Spinal cord (tissue), 10 donors: ENCODE data around the gene SUGT1. TPM values are rescaled to one million over a fixed set of nuclear protein-coding genes. Genes with fewer than 3 reads are reported as not detected.
"Not testable (repeated sequence)": the region's sequence is repeated elsewhere in the genome, so short reads cannot be mapped to it uniquely, and the experiment has no call there.

Experiments used
- DNase-seq, 6 donors: peaks; one replicate each; pipeline versions ENCODE4 v3.0.0 to v3.0.0-alpha.2; 2013 to 2015; ENCODE audit warnings: low spot score in 6 of 6, low read depth in 4 of 6
- H3K27ac ChIP-seq: one replicate; pipeline ENCODE4 v1.5.1; 2013; ENCODE audit warnings: low read depth, low read length, control low read depth
- H3K27me3 ChIP-seq: one replicate; pipeline ENCODE4 v1.6.1; 2013; ENCODE audit warnings: low read length; ENCODE audit not compliant: control insufficient read depth, insufficient read depth
- H3K36me3 ChIP-seq: one replicate; pipeline ENCODE4 v1.6.1; 2013; ENCODE audit warnings: low read length; ENCODE audit not compliant: control insufficient read depth, insufficient read depth
- H3K4me1 ChIP-seq: one replicate; pipeline ENCODE4 v1.6.1; 2013; ENCODE audit warnings: low read length; ENCODE audit not compliant: control insufficient read depth, insufficient read depth
- H3K4me3 ChIP-seq: one replicate; pipeline ENCODE4 v1.5.1; 2013; ENCODE audit warnings: low read depth, low read length, control low read depth
- H3K9me3 ChIP-seq: one replicate; pipeline ENCODE4 v1.6.1; 2013; ENCODE audit warnings: low read length; ENCODE audit not compliant: control insufficient read depth, insufficient read depth
- WGBS: methylation state at CpG from one replicate; pipeline ENCODE4 v1.1.5; 2013; ENCODE audit warnings: missing lambda C conversion rate; ENCODE audit not compliant: insufficient coverage; 5-methylcytosine and 5-hydroxymethylcytosine counted together
- polyA plus RNA-seq, 2 donors: library from polyadenylated mRNA; unstranded; fragments of 120-200 nt; gene quantifications; one replicate each; pipeline ENCODE4 v1.2.1, GENCODE V29; 2013; ENCODE audit not compliant: insufficient read length in 2 of 2
- total RNA-seq, 2 donors: library from RNA; depleted of rRNA in 1 of 2; stranded (reverse); fragments of 120-200 nt in 1 of 2; fragments of >200 nt in 1 of 2; gene quantifications; one replicate each; pipeline versions ENCODE4 v1.2.3 to v1.2.4, GENCODE V29; 2013 to 2014
- donor health status: healthy.

Gene SUGT1
- total and polyA plus RNA-seq, 4 donors = 44.6 to 62.7 (median 48.9) TPM

DNA sequence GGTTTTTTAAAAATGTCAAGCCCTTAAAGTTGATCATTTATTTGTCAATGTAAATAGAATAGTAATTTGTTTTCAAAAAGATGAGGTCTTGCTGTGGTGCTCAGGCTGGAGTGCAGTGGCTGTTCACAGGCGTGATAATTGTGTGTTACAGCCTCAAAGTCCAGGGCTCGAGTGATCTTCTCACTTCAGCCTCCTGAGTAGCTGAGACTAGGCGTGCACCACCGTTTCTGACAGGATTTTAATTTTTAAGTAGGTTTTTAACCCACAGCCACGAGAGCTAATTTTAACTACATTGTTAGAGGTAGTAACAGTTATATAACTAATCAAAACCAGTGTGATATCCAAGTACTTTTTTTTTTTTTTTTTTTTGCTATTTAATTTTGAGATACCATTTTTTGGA is 43.9 kb downstream of the SUGT1 start:
- WGBS = 90% methylated on average over 2 of the region's 5 CpGs
- H3K27ac ChIP-seq = no peak overlapping the region
- H3K36me3 ChIP-seq = no peaks in the 10 kb centered on the region
- no peak overlapping the region for H3K4me3 ChIP-seq
- DNase-seq = no peak
- H3K27me3 ChIP-seq = no peaks in the 10 kb centered on the region
- H3K4me1 ChIP-seq = no peaks in the 10 kb centered on the region
- H3K9me3 ChIP-seq = no peaks in the 10 kb centered on the region

DNA sequence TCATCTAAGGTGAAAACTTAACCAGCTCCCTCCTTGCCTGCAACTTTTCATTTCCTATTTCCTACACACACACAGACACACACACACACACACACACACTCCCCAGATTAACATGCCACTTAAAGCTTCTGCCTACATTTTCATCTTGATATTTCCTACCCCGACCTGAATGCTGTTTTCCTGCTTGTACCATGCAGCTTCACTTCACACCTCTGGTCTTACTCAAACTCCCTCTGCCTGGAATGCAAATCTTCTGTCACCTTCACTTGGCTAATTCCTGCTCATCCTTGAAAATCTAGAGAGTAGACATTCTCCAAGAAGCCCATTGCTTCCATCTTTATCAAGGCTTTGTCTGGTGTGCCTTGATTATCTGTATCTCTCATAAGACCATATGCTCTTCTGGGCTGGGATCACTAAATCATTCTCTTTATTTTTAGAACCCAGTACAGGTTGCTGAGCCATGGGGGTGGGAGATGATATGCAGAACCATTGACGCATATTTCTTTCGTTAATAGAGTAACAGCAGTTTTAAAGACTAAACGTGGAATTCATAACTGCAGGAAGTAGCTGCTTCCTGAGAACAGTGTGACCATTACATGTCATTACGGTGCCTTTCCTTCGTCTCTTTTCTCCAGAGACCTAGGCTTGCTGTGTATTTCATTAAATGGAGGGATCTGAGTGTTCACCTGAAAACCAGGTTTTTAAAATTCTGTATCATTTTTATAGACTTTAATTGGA is 49.3 kb downstream of the SUGT1 start:
- WGBS = 93% methylated on average over 3 of the region's 6 CpGs
- no peak for DNase-seq
- H3K4me3 ChIP-seq = no peak overlapping the region
- H3K4me1 ChIP-seq = no peaks in the 10 kb centered on the region
- H3K9me3 ChIP-seq = no peaks in the 10 kb centered on the region
- no peak overlapping the region for H3K27ac ChIP-seq
- H3K27me3 ChIP-seq = no peaks in the 10 kb centered on the region
- no peaks in the 10 kb centered on the region for H3K36me3 ChIP-seq

DNA sequence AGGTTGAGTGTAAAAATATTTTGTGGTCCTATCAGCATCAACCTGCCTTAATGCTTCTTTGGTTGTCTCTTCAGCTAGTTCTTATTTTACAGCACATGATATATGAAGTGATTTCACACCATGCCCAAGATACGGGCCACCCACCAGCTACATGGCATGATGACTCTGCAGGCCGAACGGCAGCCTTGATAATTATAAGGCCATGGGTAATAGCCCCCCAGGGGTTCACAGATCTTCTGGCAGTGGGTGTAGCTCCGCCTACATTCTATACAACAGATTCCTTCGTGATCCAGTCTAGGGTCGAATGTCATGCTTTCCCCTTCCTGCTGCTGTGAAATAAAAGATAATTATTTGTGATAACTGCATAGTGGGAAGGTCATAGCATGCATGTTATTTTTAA is 50.8 kb downstream of the SUGT1 start:
- no peak overlapping the region for H3K4me3 ChIP-seq
- no peaks in the 10 kb centered on the region for H3K9me3 ChIP-seq
- H3K4me1 ChIP-seq = no peaks in the 10 kb centered on the region
- 30% methylated on average over 2 of the region's 6 CpGs for WGBS
- no peaks in the 10 kb centered on the region for H3K36me3 ChIP-seq
- H3K27me3 ChIP-seq = no peaks in the 10 kb centered on the region
- peak in 1 of 6 donors; percentile 25 for DNase-seq
- no peak overlapping the region for H3K27ac ChIP-seq

DNA sequence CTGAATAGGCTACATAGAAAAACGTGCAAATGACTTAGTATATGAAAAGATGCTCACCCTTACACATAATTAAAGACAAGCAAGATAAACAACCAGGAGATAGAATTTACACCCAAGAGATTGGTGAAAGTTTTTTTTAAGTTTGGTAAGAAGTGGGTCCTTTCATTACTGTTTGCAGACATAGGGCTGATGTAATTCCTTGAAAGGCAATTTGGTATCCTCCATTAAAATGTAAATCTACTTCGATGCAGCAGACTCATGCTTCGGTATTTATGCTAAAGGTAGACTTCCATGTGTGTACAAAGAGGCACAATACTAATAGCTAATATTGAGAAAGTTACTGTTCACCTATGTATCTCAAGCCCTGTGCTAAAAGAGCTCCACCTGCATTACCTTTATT is 53.4 kb downstream of the SUGT1 start:
- Histone ChIP-seq H3K4me3 (no peak overlapping the region), H3K36me3 (no peaks in the 10 kb centered on the region), H3K27ac (no peak overlapping the region), H3K4me1 (peaks cover under 1% of the 10 kb centered on the region), H3K27me3 (no peaks in the 10 kb centered on the region), H3K9me3 (no peaks in the 10 kb centered on the region)
- no peak for DNase-seq
- WGBS = no CpG with 5 or more reads among the region's 3 CpGs

DNA sequence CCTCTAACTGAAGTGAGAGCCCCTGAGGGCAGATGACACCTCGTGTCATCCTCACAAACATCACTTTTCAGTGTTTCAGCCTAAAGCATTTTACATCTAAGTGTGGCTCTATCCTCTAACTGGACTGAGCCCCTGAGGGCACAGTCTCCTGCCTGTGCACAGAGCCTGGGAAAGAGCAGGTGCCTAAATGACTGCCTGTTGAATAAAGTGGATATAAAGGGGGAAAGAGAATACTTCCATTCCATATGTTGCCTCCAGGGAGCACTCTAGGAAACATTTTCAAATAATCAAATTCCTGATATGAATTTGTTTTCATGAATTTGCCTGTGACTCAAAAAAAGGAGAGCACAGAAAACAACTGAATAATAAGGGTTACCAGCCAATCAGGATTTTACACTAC is 54.7 kb downstream of the SUGT1 start:
- H3K4me3 ChIP-seq = no peak overlapping the region

DNA sequence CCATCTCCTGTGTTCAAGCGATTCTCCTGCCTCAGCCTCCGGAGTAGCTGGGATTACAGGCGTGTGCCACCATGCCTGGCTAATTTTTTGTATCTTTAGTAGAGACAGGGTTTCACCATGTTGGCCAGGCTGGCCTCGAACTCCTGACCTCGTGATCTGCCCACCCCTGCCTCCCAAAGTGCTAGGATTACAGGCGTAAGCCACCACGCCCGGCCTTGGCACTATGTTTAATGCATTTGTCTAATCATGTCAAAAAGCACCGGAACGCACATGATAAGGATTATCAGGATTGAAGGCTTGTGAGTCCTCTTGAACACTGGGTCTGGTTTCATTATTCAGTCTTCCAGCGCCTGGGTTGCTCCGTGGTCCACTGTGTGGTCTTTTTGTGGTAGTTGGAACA is 55.6 kb downstream of the SUGT1 start:
- H3K36me3 ChIP-seq, H3K4me3 ChIP-seq, H3K4me1 ChIP-seq, H3K9me3 ChIP-seq, DNase-seq, H3K27me3 ChIP-seq, H3K27ac ChIP-seq: not testable (repeated sequence)
- WGBS = no CpG with 5 or more reads among the region's 12 CpGs

More for the DNA sequence above, 54.7 kb downstream of the SUGT1 start:
- Histone ChIP-seq H3K27ac (no peak overlapping the region), H3K27me3 (no peaks in the 10 kb centered on the region), H3K4me1 (peaks cover 3% of the 10 kb centered on the region), H3K36me3 (no peaks in the 10 kb centered on the region), H3K9me3 (no peaks in the 10 kb centered on the region)
- peak in 2 of 6 donors; percentile 34 to 40 for DNase-seq
- no CpG with 5 or more reads among the region's 1 CpG for WGBS

DNA sequence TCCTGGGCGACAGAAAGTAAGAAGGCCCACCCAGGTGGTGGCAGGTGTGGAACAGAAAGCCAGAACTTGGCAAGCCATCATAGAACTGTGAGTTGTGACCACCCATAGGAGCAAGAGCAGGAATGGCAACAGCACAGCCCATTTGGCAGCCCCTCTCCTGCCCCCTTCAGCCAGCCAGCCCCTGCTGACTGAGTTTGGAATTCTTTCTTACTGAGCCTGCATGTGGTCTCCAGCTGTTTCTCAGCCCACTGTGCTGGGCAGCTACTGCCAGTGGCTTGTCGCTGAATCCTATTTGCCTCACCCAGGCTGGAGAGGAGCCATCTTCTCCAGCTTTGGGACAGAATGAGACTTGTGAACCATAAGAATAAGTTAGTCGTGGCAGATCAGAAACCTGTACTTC is 58.6 kb downstream of the SUGT1 start:
- no peak overlapping the region for H3K4me3 ChIP-seq
- H3K4me1 ChIP-seq = peaks cover 3% of the 10 kb centered on the region
- no peaks in the 10 kb centered on the region for H3K27me3 ChIP-seq
- WGBS = 39% methylated on average over 2 of the region's 3 CpGs
- no peak overlapping the region for H3K27ac ChIP-seq
- peaks cover 1% of the 10 kb centered on the region for H3K9me3 ChIP-seq
- no peaks in the 10 kb centered on the region for H3K36me3 ChIP-seq
- DNase-seq = peak in 1 of 6 donors; percentile 15

DNA sequence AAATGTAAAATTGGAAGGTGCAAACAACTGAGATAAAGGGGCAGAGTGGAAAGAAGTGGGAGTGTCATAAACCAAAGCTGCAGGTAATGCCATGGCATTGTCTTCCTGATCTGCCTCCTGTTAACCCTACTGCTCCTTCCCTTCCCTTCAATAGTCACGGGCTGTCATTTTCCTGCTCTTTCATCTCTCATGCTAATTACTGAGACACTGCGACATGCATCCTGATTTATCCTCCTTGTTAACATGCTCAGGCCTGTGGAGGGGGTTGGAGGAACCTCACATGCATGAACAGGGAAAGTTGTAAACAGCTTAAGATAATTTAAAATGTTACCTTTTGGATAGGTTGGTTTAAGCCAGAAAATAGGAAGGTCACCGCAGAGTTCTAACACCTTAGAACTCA is 59.7 kb downstream of the SUGT1 start:
- H3K4me3 ChIP-seq = no peak overlapping the region
- no peaks in the 10 kb centered on the region for H3K27me3 ChIP-seq
- H3K36me3 ChIP-seq = no peaks in the 10 kb centered on the region
- DNase-seq = no peak
- no peak overlapping the region for H3K27ac ChIP-seq
- no CpG with 5 or more reads among the region's 3 CpGs for WGBS
- peaks cover 1% of the 10 kb centered on the region for H3K9me3 ChIP-seq
- H3K4me1 ChIP-seq = peaks cover 3% of the 10 kb centered on the region

DNA sequence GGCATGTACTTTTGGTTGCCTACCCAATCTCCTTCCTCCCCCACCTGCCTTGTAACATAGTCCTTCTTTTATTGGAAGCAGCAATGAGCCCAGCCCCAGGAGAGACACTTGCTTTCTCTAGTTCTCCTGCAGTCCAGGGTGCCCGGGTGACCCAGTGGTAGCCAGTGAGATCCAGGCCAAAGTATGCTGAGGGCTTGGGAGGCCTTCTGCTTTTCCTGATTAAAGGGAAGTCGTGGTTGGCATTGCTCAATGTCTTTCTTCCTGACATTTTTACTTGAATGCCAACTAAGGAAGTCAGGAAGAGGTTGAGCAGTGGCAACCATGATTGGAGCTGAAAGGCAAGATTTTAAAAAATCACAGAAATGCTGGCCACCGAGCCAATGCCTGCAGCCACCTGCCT is 61.3 kb downstream of the SUGT1 start:
- DNase-seq = no peak
- H3K36me3 ChIP-seq = no peaks in the 10 kb centered on the region
- no peaks in the 10 kb centered on the region for H3K27me3 ChIP-seq
- H3K4me1 ChIP-seq = peaks cover 3% of the 10 kb centered on the region
- 80% methylated on average over 1 of the region's 3 CpGs for WGBS
- H3K9me3 ChIP-seq = peaks cover 1% of the 10 kb centered on the region
- no peak overlapping the region for H3K27ac ChIP-seq
- no peak overlapping the region for H3K4me3 ChIP-seq

DNA sequence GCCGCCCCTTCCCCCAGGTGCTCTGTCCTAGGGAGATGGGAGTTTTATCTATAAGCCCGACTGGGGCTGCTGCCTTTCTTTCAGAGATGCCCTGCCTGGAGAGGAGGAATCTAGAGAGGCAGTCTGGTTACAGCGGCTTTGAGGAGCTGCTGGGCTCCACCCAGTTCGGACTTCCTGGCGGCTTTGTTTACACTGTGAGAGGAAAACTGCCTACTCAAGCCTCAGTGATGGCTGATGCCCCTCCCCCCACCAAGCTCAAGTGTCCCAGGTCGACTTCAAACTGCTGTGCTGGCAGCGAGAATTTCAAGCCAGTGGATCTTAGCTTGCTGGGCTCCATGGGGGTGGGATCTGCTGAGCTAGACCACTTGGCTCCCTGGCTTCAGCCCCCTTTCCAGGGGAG is 68.3 kb downstream of the SUGT1 start:
- peaks cover 11% of the 10 kb centered on the region for H3K36me3 ChIP-seq
- H3K27me3 ChIP-seq, H3K9me3 ChIP-seq, H3K27ac ChIP-seq, H3K4me3 ChIP-seq, H3K4me1 ChIP-seq, DNase-seq: not testable (repeated sequence)
- WGBS = 74% methylated on average over 4 of the region's 7 CpGs
